Measurements from ENCODE around the gene SPOP. TPM values are rescaled to one million over a fixed set of nuclear protein-coding genes. Genes with fewer than 3 reads are reported as not detected.

Gene SPOP
- total and polyA plus RNA-seq, 9 of the 15 experiments (the other 6 are each of a cell fraction or from before 2014, with no cell fraction given) = 34.2 to 65.9 (median 39.7) TPM

- H3K9ac ChIP-seq (ENCODE audit: insufficient read depth in 1 of 2, low read depth in 2 of 2, low read length in 2 of 2) = peak overlapping the region in 1 of 2 experiments; percentile 2; a peak in 1 of 4 replicates
- FAIRE-seq = peak; percentile 55
Measured at GRCh38 chr17:49565948-49566491, 111.9 kb downstream of the SPOP start.

More at GRCh38 chr17:49565948-49566491, 111.9 kb downstream of the SPOP start:
- 2% methylated on average over 14 of the region's 14 CpGs for WGBS (ENCODE audit: insufficient coverage, low coverage, missing lambda C conversion rate)
- no peak overlapping the region for H3K27ac ChIP-seq (ENCODE audit: extremely low read depth, low read depth, low read length)
- no peaks in the 10 kb centered on the region for H3K9me3 ChIP-seq (replicated peaks; ENCODE audit: control insufficient read depth, insufficient read depth, low read depth, low read length)
- H2AFZ ChIP-seq (ENCODE audit: low read depth, low read length) = 0 out of 2 replicates have a peak overlapping the region, but pooled peaks have one; percentile 48
- peaks cover 7% of the 10 kb centered on the region; the same call in 1 of the 2 replicates for H4K20me1 ChIP-seq (replicated peaks; ENCODE audit: control insufficient read depth, insufficient read depth, low read length)
- H3K4me1 ChIP-seq (replicated peaks in 1 of 2; ENCODE audit: control insufficient read depth in 2 of 2, insufficient read depth in 2 of 2, low read length in 2 of 2) = peaks cover 0 to 24% of the 10 kb centered on the region in 2 experiments; a peak in 4 of 5 replicates
- peaks cover 7 to 37% of the 10 kb centered on the region in 2 experiments; a peak in 3 of 5 replicates for H3K27me3 ChIP-seq (ENCODE audit: control insufficient read depth in 2 of 2, insufficient read depth in 2 of 2, low read length in 2 of 2)
- ATAC-seq (no peak), DNase-seq (ENCODE audit: extremely low read depth in 1 of 4, low spot score in 3 of 4) (peak in 1 of 4 experiments; percentile 38)
- intact Hi-C loops (cut with micrococcal nuclease) (no loop called here), in situ Hi-C loops (cut with MboI) (loop anchor here (10.0 kb wide), 1 partner anchor 509 kb away; no protein-coding TSS in a partner anchor)
- no TSS peak for BruUV-seq (replicated peaks)
- ChIA-PET CTCF (ENCODE audit: low intra/inter-chr PET ratio) (interaction anchor here (1.2 to 7.7 kb wide), 2 partner anchors 130 to 157 kb away, joined by 3 to 167 read pairs; no protein-coding TSS in a partner anchor), POLR2A (interaction anchor here (0.6 to 1.8 kb wide), 5 partner anchors 85 to 161 kb away, joined by 3 to 5 read pairs (median 4); partner anchors contain the start of gene SLC35B1)
- H3K4me2 ChIP-seq (ENCODE audit: insufficient read depth, low read length) = peak overlapping the region; percentile 45; the same call in 1 of the 2 replicates
- no peak overlapping the region for H3K4me3 ChIP-seq
- no peaks in the 10 kb centered on the region for H3K36me3 ChIP-seq (ENCODE audit: control insufficient read depth, insufficient read depth, low read length)
- no peaks in the 10 kb centered on the region for H3K9me1 ChIP-seq (ENCODE audit: control insufficient read depth, insufficient read depth, low read length)
- no peaks in the 10 kb centered on the region for H3K79me2 ChIP-seq (ENCODE audit: control insufficient read depth, insufficient read depth, low read length)
- no peak for TF ChIP-seq ELF2 (CRISPR knock-in tag; IDR thresholded peaks at IDR 0.05)
- TF ChIP-seq NCOA1 (IDR thresholded peaks at IDR 0.05; ENCODE audit: low read depth) = no peak
- peak; percentile 31; the same call in 1 of the 2 replicates for TF ChIP-seq VEZF1 (CRISPR knock-in tag; IDR thresholded peaks at IDR 0.05)
- TF ChIP-seq CBFA2T2 (conservative IDR thresholded peaks at IDR 0.05) = 0 out of 2 replicates have a peak, but pooled peaks have one; percentile 7
- peak; percentile 78 for TF ChIP-seq USF1 (CRISPR knock-in tag; IDR thresholded peaks at IDR 0.05)
- peak; percentile 34; the same call in 1 of the 2 replicates for TF ChIP-seq RAD51 (IDR thresholded peaks at IDR 0.05; ENCODE audit: borderline replicate concordance, low read depth)
- 0 out of 2 replicates have a peak, but pooled peaks have one; percentile 3 for TF ChIP-seq CREM (IDR thresholded peaks at IDR 0.05; ENCODE audit: low read depth)
- TF ChIP-seq JUND (IDR thresholded peaks at IDR 0.05; ENCODE audit: borderline replicate concordance, low read depth, low read length) = no peak
- no peak for TF ChIP-seq JUND (tag; IDR thresholded peaks at IDR 0.05; ENCODE audit: borderline replicate concordance, low read depth, low read length)
- TF ChIP-seq ZNF740 (CRISPR knock-in tag; IDR thresholded peaks at IDR 0.05) = 0 out of 2 replicates have a peak, but pooled peaks have one; percentile 41
- no peak for TF ChIP-seq ZNF740 (tag; IDR thresholded peaks at IDR 0.05)
- no peak for TF ChIP-seq CTBP1 (IDR thresholded peaks at IDR 0.05; ENCODE audit: borderline replicate concordance)
- TF ChIP-seq ZNF354B (CRISPR knock-in tag; IDR thresholded peaks at IDR 0.05) = no peak
- TF ChIP-seq DACH1 (IDR thresholded peaks at IDR 0.05; ENCODE audit: partially characterized antibody) = no peak
- peak; percentile 19; the same call in 1 of the 2 replicates for TF ChIP-seq BHLHE40 (IDR thresholded peaks at IDR 0.05; ENCODE audit: low read length)
- peak; percentile 65 for TF ChIP-seq EGR1 (conservative IDR thresholded peaks at IDR 0.05)
- TF ChIP-seq PHF8 (IDR thresholded peaks at IDR 0.05; ENCODE audit: borderline replicate concordance, low read length) = no peak
- TF ChIP-seq USF2 (CRISPR knock-in tag; IDR thresholded peaks at IDR 0.05) = peak; percentile 69
